Epithelial cell of proximal tubule (primary cell): ENCODE data around the gene FAM167B. TPM values are rescaled to one million over a fixed set of nuclear protein-coding genes. Genes with fewer than 3 reads are reported as not detected.
"Not testable (repeated sequence)": the region's sequence is repeated elsewhere in the genome, so short reads cannot be mapped to it uniquely, and the experiment has no call there.

Experiments used
- DNase-seq: peaks from one replicate; pipeline ENCODE4 v3.0.0-alpha.2; 2011; ENCODE audit warnings: low read depth
- H3K4me3 ChIP-seq: 2 replicates; pipeline ENCODE4 v1.5.1; 2011; ENCODE audit warnings: low read depth, mild to moderate bottlenecking, low read length
- total RNA-seq: library from RNA; depleted of rRNA; stranded (reverse); fragments of >200 nt; gene quantifications from 2 replicates; pipeline ENCODE4 v1.2.3, GENCODE V29; 2015
- TF ChIP-seq, protein P1 (sequence below): conservative IDR thresholded peaks from 2 replicates; pipeline ENCODE4 v1.5.1; 2012; ENCODE audit warnings: low read depth, mild to moderate bottlenecking, low read length

The FAM167B gene
- total RNA-seq, 1 donor from 2014 or later = 0.35 TPM

DNA sequence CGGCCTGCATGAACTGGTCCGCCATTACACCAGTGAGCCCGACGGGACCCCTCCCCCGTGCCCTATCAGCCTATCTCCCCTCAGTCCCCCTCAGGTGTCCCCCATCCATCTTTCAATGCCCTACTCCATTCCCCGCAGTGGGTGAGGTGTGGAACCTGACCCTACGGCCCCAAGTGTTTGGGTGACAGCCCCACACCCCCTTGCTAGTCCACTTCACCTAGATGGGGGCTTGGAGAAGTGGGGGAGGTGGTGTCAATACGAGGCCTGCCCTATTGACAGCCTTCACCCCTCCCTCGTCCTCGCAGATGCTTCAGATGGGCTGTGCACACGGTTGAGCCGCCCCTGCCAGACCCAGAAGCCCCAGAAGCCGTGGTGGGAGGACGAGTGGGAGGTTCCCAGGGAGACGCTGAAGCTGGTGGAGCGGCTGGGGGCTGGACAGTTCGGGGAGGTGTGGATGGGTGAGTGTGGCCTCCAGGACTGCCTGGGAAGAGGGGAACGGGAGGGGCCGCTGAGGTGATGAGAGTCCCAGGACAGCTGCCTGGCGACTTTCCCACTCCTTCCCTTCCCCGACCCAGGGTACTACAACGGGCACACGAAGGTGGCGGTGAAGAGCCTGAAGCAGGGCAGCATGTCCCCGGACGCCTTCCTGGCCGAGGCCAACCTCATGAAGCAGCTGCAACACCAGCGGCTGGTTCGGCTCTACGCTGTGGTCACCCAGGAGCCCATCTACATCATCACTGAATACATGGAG is 29.2 kb downstream of the FAM167B start:
- H3K4me3 ChIP-seq = no peak overlapping the region
- no peak for DNase-seq
- TF ChIP-seq, protein P1, sequence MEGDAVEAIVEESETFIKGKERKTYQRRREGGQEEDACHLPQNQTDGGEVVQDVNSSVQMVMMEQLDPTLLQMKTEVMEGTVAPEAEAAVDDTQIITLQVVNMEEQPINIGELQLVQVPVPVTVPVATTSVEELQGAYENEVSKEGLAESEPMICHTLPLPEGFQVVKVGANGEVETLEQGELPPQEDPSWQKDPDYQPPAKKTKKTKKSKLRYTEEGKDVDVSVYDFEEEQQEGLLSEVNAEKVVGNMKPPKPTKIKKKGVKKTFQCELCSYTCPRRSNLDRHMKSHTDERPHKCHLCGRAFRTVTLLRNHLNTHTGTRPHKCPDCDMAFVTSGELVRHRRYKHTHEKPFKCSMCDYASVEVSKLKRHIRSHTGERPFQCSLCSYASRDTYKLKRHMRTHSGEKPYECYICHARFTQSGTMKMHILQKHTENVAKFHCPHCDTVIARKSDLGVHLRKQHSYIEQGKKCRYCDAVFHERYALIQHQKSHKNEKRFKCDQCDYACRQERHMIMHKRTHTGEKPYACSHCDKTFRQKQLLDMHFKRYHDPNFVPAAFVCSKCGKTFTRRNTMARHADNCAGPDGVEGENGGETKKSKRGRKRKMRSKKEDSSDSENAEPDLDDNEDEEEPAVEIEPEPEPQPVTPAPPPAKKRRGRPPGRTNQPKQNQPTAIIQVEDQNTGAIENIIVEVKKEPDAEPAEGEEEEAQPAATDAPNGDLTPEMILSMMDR = no peak

DNA sequence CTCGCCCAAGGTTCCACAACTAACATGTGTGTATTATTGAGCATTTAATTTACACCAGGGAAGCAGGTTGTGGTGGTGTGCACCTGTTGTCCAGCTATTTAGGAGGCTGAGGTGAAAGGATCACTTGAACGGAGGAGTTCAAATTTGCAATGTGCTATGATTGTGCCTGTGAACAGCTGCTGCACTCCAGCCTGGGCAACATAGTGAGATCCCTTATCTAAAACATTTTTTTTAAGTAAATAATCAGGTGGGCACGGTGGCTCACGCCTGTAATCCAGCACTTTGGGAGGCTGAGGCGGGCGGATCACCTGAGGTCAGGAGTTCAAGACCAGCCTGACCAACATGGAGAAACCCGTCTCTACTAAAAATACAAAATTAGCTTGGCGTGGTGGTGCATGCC is 37.8 kb downstream of the FAM167B start:
- H3K4me3 ChIP-seq, DNase-seq: not testable (repeated sequence)

DNA sequence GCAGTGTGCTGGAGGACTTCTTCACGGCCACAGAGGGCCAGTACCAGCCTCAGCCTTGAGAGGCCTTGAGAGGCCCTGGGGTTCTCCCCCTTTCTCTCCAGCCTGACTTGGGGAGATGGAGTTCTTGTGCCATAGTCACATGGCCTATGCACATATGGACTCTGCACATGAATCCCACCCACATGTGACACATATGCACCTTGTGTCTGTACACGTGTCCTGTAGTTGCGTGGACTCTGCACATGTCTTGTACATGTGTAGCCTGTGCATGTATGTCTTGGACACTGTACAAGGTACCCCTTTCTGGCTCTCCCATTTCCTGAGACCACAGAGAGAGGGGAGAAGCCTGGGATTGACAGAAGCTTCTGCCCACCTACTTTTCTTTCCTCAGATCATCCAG is 38.6 kb downstream of the FAM167B start:
- TF ChIP-seq, protein P1 = no peak
- DNase-seq = no peak
- no peak overlapping the region for H3K4me3 ChIP-seq

DNA sequence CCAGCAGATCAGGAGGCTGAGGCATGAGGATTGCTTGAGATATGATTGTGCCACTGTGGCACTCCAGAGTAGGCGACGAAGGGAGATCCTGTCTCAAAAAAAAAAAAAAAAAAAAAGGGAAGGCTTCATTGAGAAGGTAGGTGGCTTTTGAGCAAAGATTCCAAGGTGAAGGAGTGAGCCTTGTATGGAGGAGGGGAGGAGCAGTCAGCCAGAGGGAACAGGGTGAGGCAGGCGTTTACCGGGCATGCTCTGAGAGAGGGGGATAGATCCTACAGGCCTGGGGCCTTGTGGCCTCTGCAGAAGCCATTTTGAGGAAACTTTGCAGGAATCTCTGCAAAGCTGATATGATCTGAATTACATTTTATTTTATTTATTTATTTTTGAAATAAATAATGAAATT is 39.7 kb downstream of the FAM167B start:
- no peak for DNase-seq
- TF ChIP-seq, protein P1 = no peak
- H3K4me3 ChIP-seq = no peak overlapping the region

DNA sequence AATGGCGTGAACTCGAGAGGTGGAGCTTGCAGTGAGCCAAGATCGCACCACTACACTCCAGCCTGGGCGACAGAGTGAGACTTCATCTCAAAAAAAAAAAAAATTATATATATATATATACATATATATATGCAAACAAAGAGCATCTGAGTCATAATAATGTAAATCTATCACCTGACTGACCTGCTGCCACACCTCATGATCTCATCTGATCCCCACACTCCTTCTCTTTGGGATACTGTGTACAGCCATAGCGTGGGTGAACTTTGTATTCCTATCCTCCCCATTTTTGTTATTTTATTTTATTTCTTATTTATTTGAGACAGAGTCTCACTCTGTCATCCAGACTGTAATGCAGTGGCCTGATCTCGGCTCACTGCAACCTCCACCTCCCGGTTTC is 42.2 kb downstream of the FAM167B start:
- no peak overlapping the region for H3K4me3 ChIP-seq
- TF ChIP-seq, protein P1 = no peak
- no peak for DNase-seq

DNA sequence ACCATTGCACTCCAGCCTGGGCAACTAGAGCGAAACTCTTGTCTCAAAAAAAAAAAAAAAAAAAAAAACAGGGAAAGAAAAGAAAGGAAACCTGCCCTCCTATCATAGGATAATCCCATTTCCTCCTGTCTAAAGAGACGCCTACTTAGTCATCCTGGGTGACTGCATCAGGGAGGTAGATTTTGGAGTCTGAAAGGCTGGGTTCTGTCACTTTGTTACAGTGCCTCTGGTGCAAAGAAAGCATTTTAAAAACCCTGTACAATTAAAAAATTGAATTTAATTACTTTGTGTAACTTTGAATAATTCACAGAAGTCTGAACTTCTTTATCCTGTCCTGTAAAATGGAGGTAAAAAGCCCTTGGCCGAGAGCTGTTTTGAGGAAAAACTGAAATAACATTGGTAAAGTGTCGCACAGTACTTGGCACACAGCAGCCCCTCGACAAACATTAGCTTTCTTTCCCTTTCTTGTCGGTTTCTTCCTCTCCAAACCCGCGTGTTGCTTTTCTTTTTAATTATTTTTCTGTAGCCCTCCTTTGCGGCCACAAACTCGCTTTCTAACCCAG is 44.2 kb downstream of the FAM167B start:
- H3K4me3 ChIP-seq = peak overlapping the region; percentile 83
- no peak for DNase-seq
- TF ChIP-seq, protein P1 = no peak

DNA sequence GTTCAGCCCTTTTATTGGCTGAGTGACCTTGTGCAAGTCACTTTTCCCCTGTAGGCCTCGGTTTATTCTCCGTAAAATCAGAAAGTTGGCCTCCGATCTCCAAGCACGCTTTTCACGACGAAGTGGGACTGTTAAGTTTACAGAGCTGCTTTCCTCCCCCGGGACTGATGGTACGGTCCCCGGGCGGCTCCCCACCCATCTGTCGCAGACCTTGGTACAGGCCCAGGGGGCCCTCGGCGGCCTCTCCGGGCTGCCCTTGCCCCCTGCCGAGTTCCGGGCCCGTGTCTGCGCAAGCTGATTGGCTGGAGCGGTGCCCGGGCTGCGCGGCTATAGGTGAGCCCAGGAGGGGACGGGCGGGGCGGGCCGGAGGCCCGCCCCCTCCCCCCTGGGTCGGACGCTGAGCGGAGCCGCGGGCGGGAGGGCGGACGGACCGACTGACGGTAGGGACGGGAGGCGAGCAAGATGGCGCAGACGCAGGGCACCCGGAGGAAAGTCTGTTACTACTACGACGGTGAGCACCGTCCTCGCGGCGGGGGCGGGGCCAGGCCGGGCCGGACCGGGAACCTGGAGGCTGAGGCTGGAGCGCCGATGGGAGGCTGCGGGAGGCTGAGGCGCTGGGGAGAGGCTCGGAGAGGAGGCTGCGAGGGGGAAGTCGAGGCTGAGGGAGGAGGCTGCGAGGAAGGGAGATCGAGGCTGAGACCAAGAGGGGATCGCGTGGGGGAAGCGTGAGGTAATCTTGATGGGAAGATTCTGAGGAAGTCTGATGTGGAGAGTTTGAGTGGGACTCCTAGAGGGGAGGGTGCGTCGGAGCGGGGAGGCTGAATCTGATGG is 44.9 kb downstream of the FAM167B start, which contains the start of gene HDAC1:
TSS of gene HDAC1 (plus strand) at position 376 of the 831 bp plus-strand sequence. CDS start at position 463, 87 bp downstream.
- peak; percentile 44 for DNase-seq
- TF ChIP-seq, protein P1 = no peak
- H3K4me3 ChIP-seq = peak within 1 kb of the TSS; percentile 83

DNA sequence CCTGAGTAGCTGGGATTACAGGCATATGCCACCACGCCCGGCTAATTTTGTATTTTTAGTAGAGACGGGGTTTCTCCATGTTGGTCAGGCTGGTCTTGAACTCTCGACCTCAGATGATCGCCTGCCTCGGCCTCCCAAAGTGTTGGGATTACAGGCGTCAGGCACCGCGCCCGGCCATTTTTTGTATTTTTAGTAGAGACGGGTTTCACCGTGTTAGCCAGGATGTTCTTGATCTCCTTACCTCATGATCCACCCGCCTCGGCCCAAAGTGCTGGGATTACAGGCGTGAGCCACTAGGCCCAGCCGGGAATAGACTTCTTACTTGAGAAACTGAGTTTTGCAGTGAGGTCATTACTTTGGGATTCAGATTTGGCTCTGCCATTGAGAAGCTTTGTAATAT is 51.2 kb downstream of the FAM167B start:
- DNase-seq = not testable (repeated sequence)

More for the DNA sequence above, 51.2 kb downstream of the FAM167B start:
- H3K4me3 ChIP-seq = not testable (repeated sequence)
